HepG2 (cell line): ENCODE data around the gene TRIAP1. TPM values are rescaled to one million over a fixed set of nuclear protein-coding genes. Genes with fewer than 3 reads are reported as not detected.
A peak's percentile ranks its signal among the peaks of the same experiment; 100 is the strongest.

Experiments
- FOXK1 ChIP-seq: sonication (generic); formaldehyde crosslinking; IDR thresholded peaks from 2 replicates; pipeline ENCODE4 v1.4.0; 2020; ENCODE audit warnings: low read depth, missing genetic modification reagents, borderline replicate concordance
- KMT2A ChIP-seq: sonication (generic); formaldehyde crosslinking; IDR thresholded peaks from 2 replicates; pipeline ENCODE4 v1.4.0; 2020; ENCODE audit warnings: missing genetic modification reagents
- MIXL1 ChIP-seq: IDR thresholded peaks from 2 replicates; pipeline ENCODE4 v1.6.1; 2016
- MYNN ChIP-seq: sonication (generic); formaldehyde crosslinking; IDR thresholded peaks from 2 replicates; pipeline ENCODE4 v1.4.0; 2020; ENCODE audit warnings: mild to moderate bottlenecking, low read depth, missing genetic modification reagents
- NR2F1 ChIP-seq, 2 experiments: fragments of 450-650 bp in 1 of 2; formaldehyde crosslinking in 1 of 2; IDR thresholded peaks; 2 replicates each; pipeline versions ENCODE4 v1.5.0 to v1.6.1; 2016 to 2020; ENCODE audit warnings: mild to moderate bottlenecking in 1 of 2, missing compliant biosample characterization in 1 of 2, missing genetic modification reagents in 1 of 2, moderate library complexity in 1 of 2
- POLR2A ChIP-seq, 2 experiments: IDR thresholded peaks; 2 replicates each; pipeline ENCODE4 v1.6.1; 2011; ENCODE audit warnings: low read depth in 2 of 2, low read length in 2 of 2, mild to moderate bottlenecking in 1 of 2, moderate library complexity in 1 of 2; ENCODE audit not compliant: insufficient read depth in 1 of 2
- SIN3B ChIP-seq: fragments of 150-350 bp; IDR thresholded peaks from 2 replicates; pipeline ENCODE4 v1.6.1; 2014; ENCODE audit warnings: low read length
- SP2 ChIP-seq: sonication (generic); formaldehyde crosslinking; IDR thresholded peaks from 2 replicates; pipeline ENCODE4 v1.5.1; 2020; ENCODE audit warnings: mild to moderate bottlenecking, missing genetic modification reagents
- SRF ChIP-seq: IDR thresholded peaks from 2 replicates; pipeline ENCODE4 v1.6.1; 2011; ENCODE audit warnings: mild to moderate bottlenecking, low read depth, low read length, moderate library complexity
- XRCC5 ChIP-seq: fragments of 200-400 bp; formaldehyde crosslinking; optimal IDR thresholded peaks from 2 replicates; pipeline ENCODE3; 2017; ENCODE audit warnings: mild to moderate bottlenecking, low read length
- ZBTB7A ChIP-seq: sonication (generic); formaldehyde crosslinking; IDR thresholded peaks from 2 replicates; pipeline ENCODE4 v1.8.0; 2022; ENCODE audit warnings: mild to moderate bottlenecking, missing genetic modification reagents
- ZNF883 ChIP-seq: sonication (generic); formaldehyde crosslinking; IDR thresholded peaks from 2 replicates; pipeline ENCODE4 v1.5.1; 2020; ENCODE audit warnings: mild to moderate bottlenecking, missing genetic modification reagents; ENCODE audit errors: not compliant biosample characterization
- ZZZ3 ChIP-seq: sonication (generic); formaldehyde crosslinking; IDR thresholded peaks from 2 replicates; pipeline ENCODE4 v1.4.0; 2020; ENCODE audit warnings: missing genetic modification reagents, mild to moderate bottlenecking, borderline replicate concordance
- polyA plus RNA-seq, 8 experiments: library from polyadenylated mRNA; depleted of rRNA in 3 of 8; stranded (reverse) in 7 of 8; unstranded in 1 of 8; fragments of >200 nt; fragmentation: Illumina TruSeq in 4 of 8; extraction: Trizol in 4 of 8; gene quantifications; 2 replicates each; pipeline versions ENCODE4 v1.2.1 to v1.2.3, GENCODE V29; 2011 to 2016; ENCODE audit warnings: low read depth in 4 of 8, missing spikeins in 1 of 8, mixed read lengths in 1 of 8; ENCODE audit not compliant: insufficient read depth in 1 of 8
- total RNA-seq, 5 experiments: library from RNA; depleted of rRNA; stranded (reverse); fragments of >200 nt; fragmentation: Illumina TruSeq; extraction: Trizol; gene quantifications; 2 replicates each; pipeline ENCODE4 v1.2.3, GENCODE V29; 2016; ENCODE audit warnings: low read depth in 1 of 5
- TF ChIP-seq, protein P1 (sequence below): sonication (generic); formaldehyde crosslinking; IDR thresholded peaks from 2 replicates; pipeline ENCODE4 v1.8.0; 2023; ENCODE audit warnings: mild to moderate bottlenecking, missing genetic modification reagents
- TF ChIP-seq, protein P2 (sequence below): sonication (generic); formaldehyde crosslinking; IDR thresholded peaks from 2 replicates; pipeline ENCODE4 v1.5.0; 2020; ENCODE audit warnings: mild to moderate bottlenecking, missing genetic modification reagents, borderline replicate concordance
- TF ChIP-seq, protein P3 (sequence below), 2 experiments: sonication (generic) in 1 of 2; formaldehyde crosslinking in 1 of 2; IDR thresholded peaks; 2 replicates each; pipeline versions ENCODE4 v1.4.0 to v1.6.1; 2018 to 2020; ENCODE audit warnings: missing genetic modification reagents in 2 of 2, borderline replicate concordance in 1 of 2, low read depth in 1 of 2, mild to moderate bottlenecking in 1 of 2, missing biosample characterization in 1 of 2
- TF ChIP-seq, protein P4 (sequence below): sonication (generic); formaldehyde crosslinking; IDR thresholded peaks from 2 replicates; pipeline ENCODE4 v1.4.0; 2020; ENCODE audit warnings: low read depth, mild to moderate bottlenecking, missing genetic modification reagents
- TF ChIP-seq, protein P5 (sequence below): conservative IDR thresholded peaks from 2 replicates; pipeline ENCODE4 v1.6.1; 2018; ENCODE audit warnings: missing genetic modification reagents
- TF ChIP-seq, protein P6 (sequence below): sonication (generic); formaldehyde crosslinking; IDR thresholded peaks from 2 replicates; pipeline ENCODE4 v1.8.0; 2022; ENCODE audit warnings: missing genetic modification reagents, mild to moderate bottlenecking, inconsistent platforms, borderline replicate concordance

TRIAP1 gene
- total and polyA plus RNA-seq, 2 of the 13 experiments (the other 11 are each of a cell fraction or from before 2014, with no cell fraction given): 55.0 to 117 TPM

DNA sequence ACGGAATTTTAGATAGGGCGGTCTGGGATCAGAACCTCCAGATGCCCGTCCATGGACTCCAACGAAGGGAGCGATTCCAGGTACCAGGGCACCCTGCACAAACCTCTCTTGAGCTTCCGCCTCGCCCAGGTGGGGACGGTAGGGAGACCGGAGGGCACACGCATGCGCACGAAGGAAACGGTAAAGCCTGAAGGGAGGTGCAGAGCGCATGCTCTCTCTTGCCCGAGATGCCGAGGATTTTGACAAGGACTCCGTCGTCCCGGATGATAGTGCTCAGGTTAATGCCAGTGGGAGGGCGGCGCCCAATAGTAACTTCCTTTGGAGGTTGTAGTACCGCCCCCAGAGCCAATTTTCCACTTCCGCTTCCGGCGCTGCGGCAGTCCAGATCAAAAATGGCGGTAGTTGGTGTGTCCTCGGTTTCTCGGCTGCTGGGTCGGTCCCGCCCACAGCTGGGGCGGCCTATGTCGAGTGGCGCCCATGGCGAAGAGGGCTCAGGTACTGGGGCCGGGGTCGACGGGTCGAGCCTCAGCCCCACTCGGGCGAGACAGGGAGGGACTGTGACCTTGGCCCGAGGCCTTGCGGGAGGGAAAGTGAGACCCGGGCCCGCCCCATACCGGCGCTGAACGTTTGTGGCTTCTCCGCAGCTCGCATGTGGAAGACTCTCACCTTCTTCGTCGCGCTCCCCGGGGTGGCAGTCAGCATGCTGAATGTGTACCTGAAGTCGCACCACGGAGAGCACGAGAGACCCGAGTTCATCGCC lies 8.3 kb downstream of the TRIAP1 start, which contains the start of gene COX6A1 (continued):
- TF ChIP-seq, protein P1, sequence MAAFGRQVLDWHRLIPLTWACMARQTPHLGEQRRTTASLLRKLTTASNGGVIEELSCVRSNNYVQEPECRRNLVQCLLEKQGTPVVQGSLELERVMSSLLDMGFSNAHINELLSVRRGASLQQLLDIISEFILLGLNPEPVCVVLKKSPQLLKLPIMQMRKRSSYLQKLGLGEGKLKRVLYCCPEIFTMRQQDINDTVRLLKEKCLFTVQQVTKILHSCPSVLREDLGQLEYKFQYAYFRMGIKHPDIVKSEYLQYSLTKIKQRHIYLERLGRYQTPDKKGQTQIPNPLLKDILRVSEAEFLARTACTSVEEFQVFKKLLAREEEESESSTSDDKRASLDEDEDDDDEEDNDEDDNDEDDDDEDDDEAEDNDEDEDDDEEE (CRISPR knock-in tag): peak; percentile 86
- TF ChIP-seq SRF: peak; percentile 72; the same call in 1 of the 2 replicates
- TF ChIP-seq, protein P2, sequence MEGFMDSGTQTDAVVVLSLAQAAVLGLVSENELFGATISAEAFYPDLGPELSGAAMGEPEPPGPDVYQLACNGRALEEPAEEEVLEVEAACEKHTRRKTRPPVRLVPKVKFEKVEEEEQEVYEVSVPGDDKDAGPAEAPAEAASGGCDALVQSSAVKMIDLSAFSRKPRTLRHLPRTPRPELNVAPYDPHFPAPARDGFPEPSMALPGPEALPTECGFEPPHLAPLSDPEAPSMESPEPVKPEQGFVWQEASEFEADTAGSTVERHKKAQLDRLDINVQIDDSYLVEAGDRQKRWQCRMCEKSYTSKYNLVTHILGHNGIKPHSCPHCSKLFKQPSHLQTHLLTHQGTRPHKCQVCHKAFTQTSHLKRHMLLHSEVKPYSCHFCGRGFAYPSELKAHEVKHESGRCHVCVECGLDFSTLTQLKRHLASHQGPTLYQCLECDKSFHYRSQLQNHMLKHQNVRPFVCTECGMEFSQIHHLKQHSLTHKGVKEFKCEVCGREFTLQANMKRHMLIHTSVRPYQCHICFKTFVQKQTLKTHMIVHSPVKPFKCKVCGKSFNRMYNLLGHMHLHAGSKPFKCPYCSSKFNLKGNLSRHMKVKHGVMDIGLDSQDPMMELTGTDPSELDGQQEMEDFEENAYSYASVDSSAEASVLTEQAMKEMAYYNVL: peak; percentile 57; the same call in 1 of the 2 replicates
- TF ChIP-seq, protein P3, sequence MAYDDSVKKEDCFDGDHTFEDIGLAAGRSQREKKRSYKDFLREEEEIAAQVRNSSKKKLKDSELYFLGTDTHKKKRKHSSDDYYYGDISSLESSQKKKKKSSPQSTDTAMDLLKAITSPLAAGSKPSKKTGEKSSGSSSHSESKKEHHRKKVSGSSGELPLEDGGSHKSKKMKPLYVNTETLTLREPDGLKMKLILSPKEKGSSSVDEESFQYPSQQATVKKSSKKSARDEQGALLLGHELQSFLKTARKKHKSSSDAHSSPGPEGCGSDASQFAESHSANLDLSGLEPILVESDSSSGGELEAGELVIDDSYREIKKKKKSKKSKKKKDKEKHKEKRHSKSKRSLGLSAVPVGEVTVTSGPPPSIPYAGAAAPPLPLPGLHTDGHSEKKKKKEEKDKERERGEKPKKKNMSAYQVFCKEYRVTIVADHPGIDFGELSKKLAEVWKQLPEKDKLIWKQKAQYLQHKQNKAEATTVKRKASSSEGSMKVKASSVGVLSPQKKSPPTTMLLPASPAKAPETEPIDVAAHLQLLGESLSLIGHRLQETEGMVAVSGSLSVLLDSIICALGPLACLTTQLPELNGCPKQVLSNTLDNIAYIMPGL (CRISPR knock-in tag; IDR thresholded peaks at IDR 0.05; ENCODE audit: borderline replicate concordance in 1 of 2, low read depth in 1 of 2): peak; percentile 42 to 65; a peak in 3 of 4 replicates
- TF ChIP-seq MIXL1: peak; percentile 60; the same call in 1 of the 2 replicates
- peak; percentile 80 for TF ChIP-seq SIN3B
- TF ChIP-seq, protein P4, sequence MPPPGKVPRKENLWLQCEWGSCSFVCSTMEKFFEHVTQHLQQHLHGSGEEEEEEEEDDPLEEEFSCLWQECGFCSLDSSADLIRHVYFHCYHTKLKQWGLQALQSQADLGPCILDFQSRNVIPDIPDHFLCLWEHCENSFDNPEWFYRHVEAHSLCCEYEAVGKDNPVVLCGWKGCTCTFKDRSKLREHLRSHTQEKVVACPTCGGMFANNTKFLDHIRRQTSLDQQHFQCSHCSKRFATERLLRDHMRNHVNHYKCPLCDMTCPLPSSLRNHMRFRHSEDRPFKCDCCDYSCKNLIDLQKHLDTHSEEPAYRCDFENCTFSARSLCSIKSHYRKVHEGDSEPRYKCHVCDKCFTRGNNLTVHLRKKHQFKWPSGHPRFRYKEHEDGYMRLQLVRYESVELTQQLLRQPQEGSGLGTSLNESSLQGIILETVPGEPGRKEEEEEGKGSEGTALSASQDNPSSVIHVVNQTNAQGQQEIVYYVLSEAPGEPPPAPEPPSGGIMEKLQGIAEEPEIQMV: no peak
- TF ChIP-seq FOXK1 (CRISPR knock-in tag): peak; percentile 71; the same call in 1 of the 2 replicates
- peak; percentile 76; the same call in 1 of the 2 replicates for TF ChIP-seq KMT2A (CRISPR knock-in tag)
- TF ChIP-seq XRCC5: peak; percentile 33
- TF ChIP-seq, protein P5, sequence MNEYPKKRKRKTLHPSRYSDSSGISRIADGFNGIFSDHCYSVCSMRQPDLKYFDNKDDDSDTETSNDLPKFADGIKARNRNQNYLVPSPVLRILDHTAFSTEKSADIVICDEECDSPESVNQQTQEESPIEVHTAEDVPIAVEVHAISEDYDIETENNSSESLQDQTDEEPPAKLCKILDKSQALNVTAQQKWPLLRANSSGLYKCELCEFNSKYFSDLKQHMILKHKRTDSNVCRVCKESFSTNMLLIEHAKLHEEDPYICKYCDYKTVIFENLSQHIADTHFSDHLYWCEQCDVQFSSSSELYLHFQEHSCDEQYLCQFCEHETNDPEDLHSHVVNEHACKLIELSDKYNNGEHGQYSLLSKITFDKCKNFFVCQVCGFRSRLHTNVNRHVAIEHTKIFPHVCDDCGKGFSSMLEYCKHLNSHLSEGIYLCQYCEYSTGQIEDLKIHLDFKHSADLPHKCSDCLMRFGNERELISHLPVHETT (CRISPR knock-in tag): 0 out of 2 replicates have a peak, but pooled peaks have one; percentile 68
- TF ChIP-seq SP2: peak; percentile 86
- TF ChIP-seq, protein P6, sequence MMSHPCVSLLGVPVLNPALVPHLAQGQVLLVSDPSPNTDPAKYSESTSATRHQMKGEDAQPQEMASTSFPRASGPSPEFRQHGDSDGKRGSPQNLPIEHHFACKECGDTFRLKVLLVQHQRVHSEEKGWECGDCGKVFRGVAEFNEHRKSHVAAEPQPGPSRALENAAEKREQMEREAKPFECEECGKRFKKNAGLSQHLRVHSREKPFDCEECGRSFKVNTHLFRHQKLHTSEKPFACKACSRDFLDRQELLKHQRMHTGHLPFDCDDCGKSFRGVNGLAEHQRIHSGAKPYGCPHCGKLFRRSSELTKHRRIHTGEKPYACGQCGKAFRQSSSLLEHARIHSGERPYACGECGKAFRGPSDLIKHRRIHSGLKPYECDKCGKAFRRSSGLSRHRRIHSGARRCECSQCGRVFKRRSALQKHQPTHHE: 0 out of 2 replicates have a peak, but pooled peaks have one; percentile 27
- peak; percentile 44 for TF ChIP-seq ZNF883 (CRISPR knock-in tag)
- 0 out of 2 replicates have a peak, but pooled peaks have one; percentile 33 for TF ChIP-seq MYNN (CRISPR knock-in tag)
- 0 out of 2 replicates have a peak, but pooled peaks have one; percentile 27 for TF ChIP-seq ZZZ3 (CRISPR knock-in tag)
- 0 out of 2 replicates have a peak, but pooled peaks have one; percentile 36 for TF ChIP-seq ZBTB7A (CRISPR knock-in tag)
- TF ChIP-seq POLR2A (IDR thresholded peaks at IDR 0.05; ENCODE audit: insufficient read depth in 1 of 2, low read depth in 2 of 2, low read length in 2 of 2): peak; percentile 71 to 85
- no peak for TF ChIP-seq NR2F1 (CRISPR knock-in tag; IDR thresholded peaks at IDR 0.05)
